Activated naive CD4-positive, alpha-beta T cell (primary cell): ENCODE data around the gene FAM200B.

Experiments used
- DNase-seq, 4 experiments: peaks; one replicate each; lab custom pipeline; 2025; lab: John Stamatoyannopoulos, UW

The FAM200B gene

GRCh38 chr4:15668566-15669435, 12.8 kb upstream of the FAM200B start:
- DNase-seq = no peak

GRCh38 chr4:15670576-15670975, 11.1 kb upstream of the FAM200B start:
- DNase-seq = no peak

- no peak for DNase-seq
Observed at GRCh38 chr4:15672101-15672500, 9.5 kb upstream of the FAM200B start.

GRCh38 chr4:15673337-15673736, 8.3 kb upstream of the FAM200B start:
- no peak for DNase-seq

- DNase-seq = no peak
Observed at GRCh38 chr4:15674046-15674445, 7.6 kb upstream of the FAM200B start.

- DNase-seq = no peak
Observed at GRCh38 chr4:15674926-15675325, 6.7 kb upstream of the FAM200B start.

GRCh38 chr4:15675356-15675755, 6.3 kb upstream of the FAM200B start:
- DNase-seq = no peak

GRCh38 chr4:15676039-15676438, 5.6 kb upstream of the FAM200B start:
- no peak for DNase-seq

GRCh38 chr4:15676899-15677298, 4.7 kb upstream of the FAM200B start:
- no peak for DNase-seq

- DNase-seq = no peak
Observed at GRCh38 chr4:15677507-15677988, 4.1 kb upstream of the FAM200B start.

- no peak for DNase-seq
Observed at GRCh38 chr4:15681067-15681371, 608 bp upstream of the FAM200B start.

- DNase-seq = no peak
Observed at GRCh38 chr4:15682242-15683142, 865 bp downstream of the FAM200B start.

GRCh38 chr4:15683143-15683495, 1.5 kb downstream of the FAM200B start:
- no peak for DNase-seq

- DNase-seq = no peak
Observed at GRCh38 chr4:15684498-15684897, 2.9 kb downstream of the FAM200B start.

- DNase-seq = no peak
Observed at GRCh38 chr4:15688051-15688450, 6.4 kb downstream of the FAM200B start.

- DNase-seq = no peak
Observed at GRCh38 chr4:15689540-15689939, 7.9 kb downstream of the FAM200B start.

GRCh38 chr4:15690020-15690809, 8.6 kb downstream of the FAM200B start:
- DNase-seq = no peak

GRCh38 chr4:15691346-15692135, 9.9 kb downstream of the FAM200B start:
- DNase-seq = no peak

- DNase-seq = no peak
Observed at GRCh38 chr4:15692602-15693001, 11.0 kb downstream of the FAM200B start.

GRCh38 chr4:15694431-15694830, 12.8 kb downstream of the FAM200B start:
- DNase-seq = no peak

GRCh38 chr4:15695240-15695699, 13.6 kb downstream of the FAM200B start:
- no peak for DNase-seq
